Spleen (tissue), 7 donors: ENCODE data around the gene MOG.

Experiments used
- POLR2A ChIP-seq, 3 donors: fragments of 450-650 bp; IDR thresholded peaks; one replicate each; pipeline ENCODE4 v1.5.1; 2017; ENCODE audit warnings: antibody characterized with exemption in 3 of 3, mild to moderate bottlenecking in 1 of 3
- POLR2AphosphoS5 ChIP-seq, 3 donors: sonication (generic); formaldehyde crosslinking; IDR thresholded peaks; one replicate each; pipeline ENCODE4 v1.5.1; 2017; ENCODE audit warnings: antibody characterized with exemption in 3 of 3
- TF ChIP-seq, protein P1 (sequence below), 11 experiments: fragments of 200-600 bp in 7 of 11; fragments of 450-650 bp in 4 of 11; sonication (generic) in 4 of 11; IDR thresholded peaks in 8 of 11; conservative IDR thresholded peaks in 3 of 11; 1 replicate in 7 of 11; 2 replicates in 4 of 11; pipeline versions ENCODE4 v1.4.0 to v1.8.0; 2016 to 2021; ENCODE audit warnings: antibody characterized with exemption in 11 of 11, inconsistent platforms in 4 of 11, mild to moderate bottlenecking in 1 of 11
- donor health status: DM: no; HTN: no; CAD: no; lungs with moderate emphysema.
- donor health status: DM: no; HTN: no; CAD: no.
- donor health status: DM: no; HTN: no; CAD: no.

DNA sequence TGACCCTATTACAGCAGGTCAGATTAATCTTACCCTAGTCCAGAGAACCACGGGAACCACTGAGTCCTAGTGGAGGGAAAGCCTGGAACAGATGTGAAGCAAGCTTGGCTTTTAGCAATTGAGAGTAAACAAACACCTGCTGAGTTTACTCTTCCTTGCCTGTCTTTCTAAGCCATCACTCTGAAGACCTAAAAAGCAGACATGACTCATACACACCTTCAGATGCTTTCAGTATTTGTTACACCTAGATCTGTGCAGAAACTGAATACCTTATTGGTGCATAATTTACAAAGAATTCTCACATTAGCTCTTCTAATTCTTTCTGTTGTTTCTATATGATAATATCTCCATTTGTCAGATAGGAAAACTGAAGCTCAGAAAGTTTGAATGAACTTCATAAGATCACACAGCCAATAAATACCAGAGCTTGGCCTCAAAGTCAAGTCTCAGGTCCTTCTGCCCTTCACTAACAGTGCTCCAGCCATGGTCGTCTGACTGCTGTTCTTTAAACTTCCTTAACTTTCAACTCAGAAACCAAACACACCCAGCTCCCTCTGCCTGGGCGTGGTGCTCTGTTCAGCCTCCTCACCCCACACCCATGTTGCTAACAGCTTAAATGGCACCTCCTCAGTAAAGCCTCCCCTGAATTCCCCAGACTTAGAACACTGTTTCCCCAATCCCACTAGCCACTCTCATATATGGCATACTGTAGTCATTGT is 15.3 kb upstream of the MOG start:
- TF ChIP-seq, protein P1, sequence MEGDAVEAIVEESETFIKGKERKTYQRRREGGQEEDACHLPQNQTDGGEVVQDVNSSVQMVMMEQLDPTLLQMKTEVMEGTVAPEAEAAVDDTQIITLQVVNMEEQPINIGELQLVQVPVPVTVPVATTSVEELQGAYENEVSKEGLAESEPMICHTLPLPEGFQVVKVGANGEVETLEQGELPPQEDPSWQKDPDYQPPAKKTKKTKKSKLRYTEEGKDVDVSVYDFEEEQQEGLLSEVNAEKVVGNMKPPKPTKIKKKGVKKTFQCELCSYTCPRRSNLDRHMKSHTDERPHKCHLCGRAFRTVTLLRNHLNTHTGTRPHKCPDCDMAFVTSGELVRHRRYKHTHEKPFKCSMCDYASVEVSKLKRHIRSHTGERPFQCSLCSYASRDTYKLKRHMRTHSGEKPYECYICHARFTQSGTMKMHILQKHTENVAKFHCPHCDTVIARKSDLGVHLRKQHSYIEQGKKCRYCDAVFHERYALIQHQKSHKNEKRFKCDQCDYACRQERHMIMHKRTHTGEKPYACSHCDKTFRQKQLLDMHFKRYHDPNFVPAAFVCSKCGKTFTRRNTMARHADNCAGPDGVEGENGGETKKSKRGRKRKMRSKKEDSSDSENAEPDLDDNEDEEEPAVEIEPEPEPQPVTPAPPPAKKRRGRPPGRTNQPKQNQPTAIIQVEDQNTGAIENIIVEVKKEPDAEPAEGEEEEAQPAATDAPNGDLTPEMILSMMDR (IDR thresholded peaks at IDR 0.05 in 8 of 11, conservative IDR thresholded peaks at IDR 0.05 in 3 of 11), result no peak
- TF ChIP-seq POLR2AphosphoS5 (IDR thresholded peaks at IDR 0.05), result no peak
- TF ChIP-seq POLR2A (IDR thresholded peaks at IDR 0.05), result no peak
